NAMALWA (cell line): Measurements from ENCODE around the gene ZNF90.
"Not testable (repeated sequence)": the region's sequence is repeated elsewhere in the genome, so short reads cannot be mapped to it uniquely, and the experiment has no call there.

Source experiments
- DNase-seq: peaks from one replicate; pipeline ENCODE4 v3.0.0-alpha.2; 2015; ENCODE audit warnings: low spot score

The ZNF90 gene

GRCh38 chr19:20077791-20078463 lies at the start of gene ZNF90:
ZNF90 (plus strand) TSS chr19:20078000; CDS start chr19:20078133, 133 bp downstream.
- DNase-seq: peak; percentile 99

DNA sequence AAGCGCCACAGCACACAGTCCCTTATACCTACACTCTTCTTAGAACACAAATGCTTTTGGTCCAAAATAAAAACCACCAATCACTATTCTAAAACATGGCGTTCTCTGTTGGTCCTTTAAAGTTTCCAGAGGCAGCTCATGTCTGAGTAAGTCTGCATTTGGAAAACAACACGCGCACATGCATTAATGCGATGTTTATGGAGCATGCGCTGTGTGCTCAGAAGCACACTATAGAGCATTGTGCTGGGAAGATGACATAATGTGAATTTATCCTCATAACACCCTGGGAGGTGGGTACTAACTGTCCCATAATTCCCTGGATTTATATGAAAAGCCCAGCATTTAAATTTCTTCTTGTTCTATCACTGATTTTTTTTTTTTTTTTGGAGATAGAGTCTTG lies 49.2 kb upstream of the ZNF90 start:
- no peak for DNase-seq

DNA sequence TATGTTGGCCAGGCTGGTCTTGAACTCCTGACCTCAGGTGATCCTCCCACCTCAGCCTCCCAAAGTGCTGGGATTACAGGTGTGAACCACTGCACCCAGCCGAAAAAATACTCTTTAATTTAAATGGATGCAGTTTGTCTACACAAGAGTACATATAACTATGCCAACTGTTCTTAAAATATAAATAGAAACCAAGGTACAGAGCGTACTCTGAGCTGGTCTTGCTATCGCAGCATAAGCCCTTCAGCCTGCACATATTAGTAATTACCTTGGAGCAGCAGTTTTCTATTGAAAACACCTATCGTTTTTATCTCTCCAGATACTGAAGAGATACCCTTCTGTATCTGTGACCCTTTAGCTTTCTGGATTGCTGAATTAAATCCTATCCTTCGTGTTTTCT lies 41.9 kb upstream of the ZNF90 start:
- DNase-seq: no peak

GRCh38 chr19:20038358-20039202 lies 39.2 kb upstream of the ZNF90 start:
- DNase-seq: no peak

- DNase-seq: peak; percentile 98
These were observed 38.5 kb upstream of the ZNF90 start, which contains the start of gene ZNF682 for GRCh38 chr19:20039203-20039723. ZNF682 (minus strand) TSS chr19:20039505; CDS start chr19:20039345, 160 bp downstream.

- DNase-seq: no peak
These were observed 33.1 kb upstream of the ZNF90 start for GRCh38 chr19:20044663-20045062.

- not testable (repeated sequence) for DNase-seq
These were observed 32.1 kb upstream of the ZNF90 start for GRCh38 chr19:20045742-20046141.

DNA sequence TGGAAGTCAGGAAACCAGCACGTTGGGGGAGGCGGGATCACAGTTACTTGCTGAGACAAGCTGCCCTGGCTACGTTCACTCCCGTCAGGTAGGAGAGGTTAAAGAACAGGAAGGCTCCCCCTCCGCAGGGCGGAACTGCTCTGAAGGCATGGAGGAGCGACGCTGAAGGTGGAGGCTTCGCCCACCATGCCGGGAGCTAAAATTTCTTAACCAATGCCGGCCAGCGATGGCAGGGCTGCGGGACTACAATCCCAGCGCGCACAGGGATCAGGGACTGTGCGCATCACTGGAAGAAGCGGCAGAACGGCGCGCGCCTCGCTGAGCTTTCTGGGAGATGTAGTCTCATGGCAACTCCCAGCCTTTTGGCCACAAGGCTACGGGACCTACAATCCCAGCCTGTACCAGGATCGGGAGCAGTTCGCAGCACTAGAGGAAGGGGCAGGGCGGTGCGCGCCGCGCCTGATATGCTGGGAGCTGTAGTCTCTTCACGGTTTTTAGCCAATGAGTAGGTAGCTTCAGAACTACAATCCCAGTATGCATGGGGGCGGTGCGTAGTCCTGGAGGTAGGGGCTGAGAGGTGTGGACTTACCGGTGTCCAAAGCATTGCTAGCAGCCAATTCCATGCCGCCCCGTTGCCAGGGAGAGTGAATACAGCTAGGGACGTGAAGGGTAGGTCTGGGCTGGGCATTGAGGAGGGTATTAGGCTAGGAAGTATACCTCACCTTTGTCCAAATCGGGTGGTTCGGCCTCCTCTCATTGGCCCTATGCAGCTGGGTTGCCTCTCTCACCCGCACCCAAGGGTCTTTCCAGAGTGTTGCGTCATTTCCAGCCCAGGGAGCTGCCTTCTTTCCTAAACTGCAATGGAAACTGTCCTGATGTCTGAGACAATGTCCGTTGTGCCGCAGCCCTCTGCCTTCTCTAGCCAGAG lies 25.7 kb upstream of the ZNF90 start:
- DNase-seq: peak; percentile 74

DNA sequence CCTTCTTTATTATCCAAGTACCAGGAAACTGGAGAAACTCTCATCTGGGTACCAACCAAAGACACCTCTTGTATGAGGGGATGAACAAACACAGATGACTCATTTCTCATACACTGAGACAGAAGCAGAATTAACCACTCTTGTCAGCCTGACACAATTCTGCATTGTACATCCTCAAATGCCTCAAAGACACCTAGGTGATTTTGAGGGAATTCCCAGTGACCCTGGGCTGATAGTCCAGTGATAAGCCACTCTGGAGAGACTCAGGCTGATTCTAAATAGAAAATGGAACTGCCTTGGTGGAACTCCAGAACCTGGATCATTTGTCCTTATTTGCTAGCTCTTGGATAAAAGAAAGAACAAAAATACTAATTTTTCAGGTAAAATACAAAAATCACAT lies 19.1 kb upstream of the ZNF90 start:
- not testable (repeated sequence) for DNase-seq

GRCh38 chr19:20060282-20060681 lies 17.5 kb upstream of the ZNF90 start:
- DNase-seq: no peak

DNA sequence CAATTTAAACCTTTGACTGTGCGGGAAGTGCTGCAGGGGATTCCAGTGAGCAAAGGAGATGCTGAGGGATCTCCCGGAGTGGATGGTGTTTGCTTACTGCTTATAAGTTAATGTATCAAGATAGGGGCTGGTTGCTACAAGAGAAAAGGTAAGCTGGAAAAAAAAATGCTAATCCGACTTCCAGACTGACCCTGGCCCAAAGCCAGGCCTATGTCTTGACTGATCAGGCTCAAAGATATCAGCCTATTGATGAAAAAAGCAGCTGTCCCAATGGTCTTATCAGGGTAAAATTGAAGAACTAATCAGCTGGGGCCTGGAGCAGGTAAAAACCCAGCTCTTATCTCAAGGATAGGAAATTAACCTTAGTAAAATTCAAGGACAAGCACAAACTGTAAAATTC lies 10.9 kb upstream of the ZNF90 start:
- no peak for DNase-seq

DNA sequence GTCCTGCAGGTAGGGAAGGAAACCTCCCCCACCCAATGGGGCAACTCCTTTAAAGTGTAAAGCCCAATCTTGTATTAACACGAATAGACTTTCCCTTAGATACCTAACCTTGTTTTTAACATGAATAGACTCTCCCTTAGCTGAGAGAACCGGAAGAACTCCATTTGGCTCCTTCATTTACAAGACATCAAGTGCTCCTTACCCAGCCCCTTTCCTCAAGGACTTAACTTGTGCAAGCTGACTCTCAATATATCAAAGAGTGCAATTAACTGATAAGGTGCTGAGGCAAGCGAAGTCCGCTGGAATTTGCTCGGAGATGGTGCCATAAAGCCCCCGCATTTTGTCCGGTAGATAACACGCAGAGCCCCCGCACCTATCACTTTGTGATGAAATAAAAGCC lies 9.9 kb upstream of the ZNF90 start:
- no peak for DNase-seq

- DNase-seq: not testable (repeated sequence)
These were observed 9.2 kb upstream of the ZNF90 start for GRCh38 chr19:20068559-20068958.

GRCh38 chr19:20070691-20071090 lies 7.1 kb upstream of the ZNF90 start:
- no peak for DNase-seq

DNA sequence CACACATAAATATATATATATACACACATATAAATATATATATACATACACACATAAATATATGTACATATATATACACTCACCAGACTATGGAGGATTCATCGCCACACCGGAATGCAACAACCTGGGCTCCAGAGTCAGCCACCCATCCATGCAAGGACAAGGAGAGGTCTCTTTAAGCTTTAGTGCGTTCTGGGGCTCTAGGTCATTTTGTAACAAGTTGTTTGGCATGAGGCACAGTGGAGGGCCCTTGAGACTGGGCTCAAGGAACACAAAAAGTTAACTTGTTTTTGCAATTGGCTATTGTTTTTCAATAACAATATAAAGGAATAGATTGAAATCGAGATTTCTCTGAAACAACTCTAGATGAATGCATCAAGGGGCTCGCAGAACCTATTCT lies 4.9 kb upstream of the ZNF90 start:
- DNase-seq: no peak

- DNase-seq: peak; percentile 66
These were observed 806 bp downstream of the ZNF90 start for GRCh38 chr19:20078581-20079031.

GRCh38 chr19:20079476-20079875 lies 1.7 kb downstream of the ZNF90 start:
- no peak for DNase-seq

DNA sequence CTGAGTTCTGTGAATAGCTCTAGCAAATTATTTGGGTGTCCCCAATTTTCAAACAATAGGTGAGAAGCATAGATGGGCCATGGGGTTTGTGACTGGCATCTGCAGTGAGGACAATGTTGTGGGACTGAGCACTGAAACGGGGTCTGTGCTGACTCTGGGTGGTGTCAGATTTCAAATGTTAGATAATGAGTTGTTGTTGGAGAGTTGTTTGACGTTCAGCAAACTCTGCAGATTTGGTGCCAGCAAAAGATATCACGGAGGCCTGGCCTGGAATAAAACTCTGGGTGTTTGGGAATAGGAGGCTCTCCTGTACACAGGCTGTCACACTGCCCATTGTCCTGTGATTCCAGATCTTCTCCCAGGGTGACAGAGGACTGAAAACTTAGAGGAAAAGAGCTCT lies 2.9 kb downstream of the ZNF90 start:
- no peak for DNase-seq

GRCh38 chr19:20082232-20082833 lies 4.5 kb downstream of the ZNF90 start:
- not testable (repeated sequence) for DNase-seq

- not testable (repeated sequence) for DNase-seq
These were observed 5.1 kb downstream of the ZNF90 start for GRCh38 chr19:20082876-20083275.

GRCh38 chr19:20102097-20102496 lies 24.3 kb downstream of the ZNF90 start:
- DNase-seq: no peak
